PFSK-1 (cell line): ENCODE measurements around the gene ASB13.

Experiments
- FOXP2 ChIP-seq: optimal IDR thresholded peaks from 2 replicates; pipeline ENCODE3; 2011; ENCODE audit warnings: borderline replicate concordance, control low read depth, inconsistent platforms; ENCODE audit not compliant: insufficient read depth; ENCODE audit errors: extremely low read length, extremely low read depth
- POLR2AphosphoS5 ChIP-seq: IDR thresholded peaks from 2 replicates; pipeline ENCODE4 v1.6.1; 2012; ENCODE audit warnings: low read depth, mild to moderate bottlenecking, control low read depth, low read length, moderate library complexity
- SIN3A ChIP-seq: IDR thresholded peaks from 2 replicates; pipeline ENCODE4 v1.6.1; 2012; ENCODE audit warnings: mild to moderate bottlenecking, low read length, moderate library complexity, borderline replicate concordance; ENCODE audit not compliant: insufficient read depth
- TAF1 ChIP-seq: IDR thresholded peaks from 2 replicates; pipeline ENCODE4 v1.6.1; 2012; ENCODE audit warnings: low read length, control low read depth, borderline replicate concordance; ENCODE audit not compliant: insufficient read depth
- TF ChIP-seq, protein P1 (sequence below), 2 experiments: IDR thresholded peaks; 2 replicates each; pipeline versions ENCODE4 v1.6.1 to v1.8.0; 2011 to 2012; ENCODE audit warnings: low read depth in 2 of 2, low read length in 2 of 2, control low read depth in 1 of 2, inconsistent platforms in 1 of 2, mild to moderate bottlenecking in 1 of 2, moderate library complexity in 1 of 2; ENCODE audit not compliant: insufficient read depth in 1 of 2

The ASB13 gene

DNA sequence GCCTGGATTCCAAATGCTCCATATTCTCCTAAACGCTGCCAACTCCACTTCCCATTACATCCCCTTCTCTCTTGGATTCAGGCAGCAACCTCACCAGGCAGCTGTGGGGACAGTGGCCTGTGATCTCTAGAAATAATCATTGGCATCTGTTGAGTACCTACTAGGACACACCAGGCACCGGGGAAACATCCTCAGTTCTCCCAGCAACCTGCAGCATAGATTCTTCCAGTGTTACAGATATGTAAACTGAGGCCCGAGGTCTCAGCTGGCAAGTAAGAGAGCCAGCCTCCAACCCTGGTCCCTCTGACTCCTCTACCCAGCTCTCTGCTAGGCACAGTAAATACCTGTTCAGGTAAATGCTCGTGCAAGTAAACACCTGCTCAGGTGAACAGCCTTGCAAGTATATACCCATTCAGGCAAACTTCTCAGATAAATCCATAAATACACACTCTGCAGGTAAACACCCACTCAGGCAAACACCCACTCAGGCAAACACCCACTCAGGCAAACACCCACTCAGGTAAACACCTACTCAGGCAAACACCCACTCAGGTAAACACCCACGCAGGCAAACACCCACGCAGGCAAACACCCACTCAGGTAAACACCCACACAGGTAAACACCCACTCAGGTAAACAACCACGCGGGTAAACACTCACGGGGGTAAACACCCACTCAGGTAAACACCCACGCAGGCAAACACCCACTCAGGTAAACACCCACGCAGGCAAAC is 18.7 kb downstream of the ASB13 start:
- no peak for TF ChIP-seq POLR2AphosphoS5
- no peak for TF ChIP-seq FOXP2
- no peak for TF ChIP-seq SIN3A
- TF ChIP-seq TAF1 = no peak
- TF ChIP-seq, protein P1, sequence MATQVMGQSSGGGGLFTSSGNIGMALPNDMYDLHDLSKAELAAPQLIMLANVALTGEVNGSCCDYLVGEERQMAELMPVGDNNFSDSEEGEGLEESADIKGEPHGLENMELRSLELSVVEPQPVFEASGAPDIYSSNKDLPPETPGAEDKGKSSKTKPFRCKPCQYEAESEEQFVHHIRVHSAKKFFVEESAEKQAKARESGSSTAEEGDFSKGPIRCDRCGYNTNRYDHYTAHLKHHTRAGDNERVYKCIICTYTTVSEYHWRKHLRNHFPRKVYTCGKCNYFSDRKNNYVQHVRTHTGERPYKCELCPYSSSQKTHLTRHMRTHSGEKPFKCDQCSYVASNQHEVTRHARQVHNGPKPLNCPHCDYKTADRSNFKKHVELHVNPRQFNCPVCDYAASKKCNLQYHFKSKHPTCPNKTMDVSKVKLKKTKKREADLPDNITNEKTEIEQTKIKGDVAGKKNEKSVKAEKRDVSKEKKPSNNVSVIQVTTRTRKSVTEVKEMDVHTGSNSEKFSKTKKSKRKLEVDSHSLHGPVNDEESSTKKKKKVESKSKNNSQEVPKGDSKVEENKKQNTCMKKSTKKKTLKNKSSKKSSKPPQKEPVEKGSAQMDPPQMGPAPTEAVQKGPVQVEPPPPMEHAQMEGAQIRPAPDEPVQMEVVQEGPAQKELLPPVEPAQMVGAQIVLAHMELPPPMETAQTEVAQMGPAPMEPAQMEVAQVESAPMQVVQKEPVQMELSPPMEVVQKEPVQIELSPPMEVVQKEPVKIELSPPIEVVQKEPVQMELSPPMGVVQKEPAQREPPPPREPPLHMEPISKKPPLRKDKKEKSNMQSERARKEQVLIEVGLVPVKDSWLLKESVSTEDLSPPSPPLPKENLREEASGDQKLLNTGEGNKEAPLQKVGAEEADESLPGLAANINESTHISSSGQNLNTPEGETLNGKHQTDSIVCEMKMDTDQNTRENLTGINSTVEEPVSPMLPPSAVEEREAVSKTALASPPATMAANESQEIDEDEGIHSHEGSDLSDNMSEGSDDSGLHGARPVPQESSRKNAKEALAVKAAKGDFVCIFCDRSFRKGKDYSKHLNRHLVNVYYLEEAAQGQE (IDR thresholded peaks at IDR 0.05; ENCODE audit: insufficient read depth in 1 of 2, low read depth in 2 of 2, low read length in 2 of 2) = no peak

DNA sequence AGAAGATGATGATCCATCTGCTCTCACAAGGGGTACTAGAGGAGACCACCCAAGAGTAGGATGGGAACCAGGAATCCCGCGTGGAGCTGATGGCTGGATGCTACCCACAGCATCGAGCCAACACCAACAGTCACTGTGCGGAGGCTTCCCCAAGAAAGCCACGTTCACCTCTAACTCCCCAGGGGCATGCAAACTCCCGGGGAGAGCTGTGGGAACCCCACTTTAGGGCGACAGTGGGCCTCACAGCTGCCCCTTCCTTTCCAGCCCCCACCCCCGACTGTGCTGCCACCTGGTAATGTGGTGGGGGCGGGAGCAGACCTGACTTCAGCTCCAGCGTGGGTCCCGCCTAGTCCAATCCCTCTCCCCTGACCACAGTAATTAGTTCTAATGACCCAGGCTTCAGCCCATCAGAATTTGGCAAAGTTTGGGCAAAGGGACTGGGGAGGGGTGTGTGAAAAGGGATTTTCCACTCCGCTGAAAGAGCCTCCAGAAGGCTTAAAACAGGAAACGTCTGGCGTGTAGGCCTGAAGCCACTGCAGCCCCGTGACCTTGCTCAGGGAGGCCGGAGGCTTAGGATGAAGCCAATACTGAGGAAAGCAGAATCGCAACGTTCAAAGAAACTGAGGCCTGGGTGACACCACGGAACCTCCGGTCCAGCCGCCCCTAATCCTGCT is 20.3 kb downstream of the ASB13 start:
- TF ChIP-seq FOXP2 (no peak), POLR2AphosphoS5 (no peak), SIN3A (no peak), TAF1 (no peak)
- TF ChIP-seq, protein P1 (IDR thresholded peaks at IDR 0.05; ENCODE audit: insufficient read depth in 1 of 2, low read depth in 2 of 2, low read length in 2 of 2) = no peak

DNA sequence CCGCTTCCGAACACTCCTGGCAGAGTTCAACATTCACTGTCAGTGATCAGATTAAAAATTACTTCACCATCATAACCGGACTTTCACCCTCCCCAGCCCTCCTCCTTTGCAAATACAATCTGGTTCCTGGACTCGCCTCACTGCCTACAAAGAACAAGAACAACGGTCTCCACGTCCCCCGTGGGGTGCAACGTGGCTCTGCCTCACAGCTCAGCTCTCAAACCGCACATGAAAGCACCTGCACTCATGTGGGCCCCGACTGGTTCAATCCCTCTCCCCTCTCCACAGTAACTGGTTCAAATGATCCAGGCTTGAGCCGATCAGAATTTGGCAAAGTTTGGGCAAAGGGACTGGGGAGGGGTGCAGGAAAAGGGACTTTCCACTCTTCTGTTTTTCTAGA is 21.0 kb downstream of the ASB13 start:
- no peak for TF ChIP-seq POLR2AphosphoS5
- TF ChIP-seq, protein P1 (IDR thresholded peaks at IDR 0.05; ENCODE audit: insufficient read depth in 1 of 2, low read depth in 2 of 2, low read length in 2 of 2) = no peak
- no peak for TF ChIP-seq FOXP2
- no peak for TF ChIP-seq SIN3A
- no peak for TF ChIP-seq TAF1

DNA sequence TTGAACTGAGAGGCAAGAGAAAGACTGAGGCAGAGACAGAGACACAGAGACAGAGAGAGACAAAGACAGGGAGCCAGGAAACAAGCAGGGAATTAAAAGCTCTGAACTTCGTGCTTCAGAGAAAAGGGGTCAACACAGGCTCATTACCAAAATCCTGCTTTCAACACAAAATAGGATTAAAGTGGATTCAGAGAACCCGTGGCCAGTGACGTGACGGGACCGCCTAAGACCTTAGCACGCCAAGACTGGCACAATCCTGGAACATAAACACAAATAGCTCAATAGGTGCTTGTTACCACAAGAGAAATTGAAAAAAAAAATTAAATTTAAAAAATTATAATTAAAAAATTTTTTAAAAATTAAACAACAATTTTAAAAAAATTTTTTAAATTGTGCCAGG is 21.5 kb downstream of the ASB13 start:
- no peak for TF ChIP-seq TAF1
- TF ChIP-seq, protein P1 (IDR thresholded peaks at IDR 0.05; ENCODE audit: insufficient read depth in 1 of 2, low read depth in 2 of 2, low read length in 2 of 2) = no peak
- TF ChIP-seq SIN3A = no peak
- TF ChIP-seq POLR2AphosphoS5 = no peak
- TF ChIP-seq FOXP2 = no peak
